Measurements from ENCODE around the gene PAOX. TPM values are rescaled to one million over a fixed set of nuclear protein-coding genes. Genes with fewer than 3 reads are reported as not detected.

Gene PAOX
- total RNA-seq, 3 donors from 2014 or later: 7.5 to 9.3 (median 8.3) TPM

DNA sequence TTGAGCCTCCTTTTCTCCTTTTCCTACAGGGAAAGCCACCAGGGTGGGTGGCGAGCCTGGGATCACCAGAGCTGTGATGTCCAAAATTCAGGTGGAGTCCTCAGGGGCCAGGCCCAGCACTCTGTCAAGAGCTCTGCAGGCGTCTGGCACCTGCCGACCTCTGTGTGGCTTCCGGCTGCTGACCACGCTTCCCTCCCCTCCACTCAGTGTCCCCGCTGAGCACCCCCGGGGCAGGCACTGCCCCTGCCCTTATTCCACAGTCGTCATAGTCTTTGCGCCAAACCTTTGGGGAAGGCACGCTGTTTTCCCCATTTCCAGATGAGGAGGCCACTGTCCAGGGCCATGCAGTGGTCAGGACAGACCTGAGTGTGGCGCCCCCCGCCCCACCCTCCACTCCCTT is 22.4 kb downstream of the PAOX start:
- Histone ChIP-seq H3K36me3 (ENCODE audit: low read depth) (peaks cover 8% of the 10 kb centered on the region), H3K9me3 (no peaks in the 10 kb centered on the region), H3K4me3 (no peak overlapping the region), H3K4me1 (ENCODE audit: low read depth) (no peaks in the 10 kb centered on the region)
- intact Hi-C loops (cut with DNase I, micrococcal nuclease): no loop called here
- TF ChIP-seq, protein P1, sequence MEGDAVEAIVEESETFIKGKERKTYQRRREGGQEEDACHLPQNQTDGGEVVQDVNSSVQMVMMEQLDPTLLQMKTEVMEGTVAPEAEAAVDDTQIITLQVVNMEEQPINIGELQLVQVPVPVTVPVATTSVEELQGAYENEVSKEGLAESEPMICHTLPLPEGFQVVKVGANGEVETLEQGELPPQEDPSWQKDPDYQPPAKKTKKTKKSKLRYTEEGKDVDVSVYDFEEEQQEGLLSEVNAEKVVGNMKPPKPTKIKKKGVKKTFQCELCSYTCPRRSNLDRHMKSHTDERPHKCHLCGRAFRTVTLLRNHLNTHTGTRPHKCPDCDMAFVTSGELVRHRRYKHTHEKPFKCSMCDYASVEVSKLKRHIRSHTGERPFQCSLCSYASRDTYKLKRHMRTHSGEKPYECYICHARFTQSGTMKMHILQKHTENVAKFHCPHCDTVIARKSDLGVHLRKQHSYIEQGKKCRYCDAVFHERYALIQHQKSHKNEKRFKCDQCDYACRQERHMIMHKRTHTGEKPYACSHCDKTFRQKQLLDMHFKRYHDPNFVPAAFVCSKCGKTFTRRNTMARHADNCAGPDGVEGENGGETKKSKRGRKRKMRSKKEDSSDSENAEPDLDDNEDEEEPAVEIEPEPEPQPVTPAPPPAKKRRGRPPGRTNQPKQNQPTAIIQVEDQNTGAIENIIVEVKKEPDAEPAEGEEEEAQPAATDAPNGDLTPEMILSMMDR (IDR thresholded peaks at IDR 0.05): no peak
- DNase-seq (peak in 1 of 3 donors; percentile 50), ATAC-seq (peak; percentile 25)

DNA sequence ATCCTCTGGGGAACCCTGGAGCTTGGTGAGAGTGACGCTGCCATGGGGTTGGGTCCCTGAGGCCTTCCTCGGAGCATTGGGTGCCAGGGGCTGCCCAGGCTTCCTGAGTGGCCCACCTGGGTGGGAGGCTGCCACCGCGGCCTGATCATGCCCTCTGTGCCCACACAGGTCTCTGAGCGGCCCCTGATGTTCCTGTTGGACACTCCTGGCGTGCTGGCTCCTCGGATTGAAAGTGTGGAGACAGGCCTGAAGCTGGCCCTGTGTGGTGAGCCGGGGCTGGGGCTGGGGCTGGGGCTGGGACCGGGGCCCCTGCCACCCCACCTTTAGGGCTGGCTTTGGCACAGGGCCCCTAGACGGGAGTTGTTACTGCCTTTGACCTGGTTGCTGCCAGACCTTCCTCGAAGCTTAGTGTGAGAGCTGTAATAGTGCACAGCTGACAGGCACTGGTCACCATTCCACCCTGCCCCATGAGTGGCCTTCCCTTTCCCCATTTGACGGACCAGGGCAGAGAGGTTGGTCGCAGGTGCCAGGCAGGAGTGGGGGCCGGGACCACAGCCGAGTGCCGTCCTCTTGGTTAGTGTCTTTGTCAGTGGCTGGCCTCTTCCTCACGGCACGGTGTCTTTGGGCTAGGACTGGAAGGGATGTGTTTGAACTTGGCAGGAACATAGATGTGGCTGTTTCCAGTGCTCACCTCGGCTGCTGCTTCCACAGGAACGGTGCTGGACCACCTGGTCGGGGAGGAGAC is 23.1 kb downstream of the PAOX start:
- ATAC-seq (peak; percentile 8), DNase-seq (peak in 1 of 3 donors; percentile 43)
- no peaks in the 10 kb centered on the region for H3K4me1 ChIP-seq (ENCODE audit: low read depth)
- H3K9me3 ChIP-seq: no peaks in the 10 kb centered on the region
- H3K4me3 ChIP-seq: no peak overlapping the region
- intact Hi-C loops (cut with DNase I, micrococcal nuclease): no loop called here
- H3K36me3 ChIP-seq (ENCODE audit: low read depth): peaks cover 8% of the 10 kb centered on the region
- TF ChIP-seq, protein P1 (IDR thresholded peaks at IDR 0.05): no peak

DNA sequence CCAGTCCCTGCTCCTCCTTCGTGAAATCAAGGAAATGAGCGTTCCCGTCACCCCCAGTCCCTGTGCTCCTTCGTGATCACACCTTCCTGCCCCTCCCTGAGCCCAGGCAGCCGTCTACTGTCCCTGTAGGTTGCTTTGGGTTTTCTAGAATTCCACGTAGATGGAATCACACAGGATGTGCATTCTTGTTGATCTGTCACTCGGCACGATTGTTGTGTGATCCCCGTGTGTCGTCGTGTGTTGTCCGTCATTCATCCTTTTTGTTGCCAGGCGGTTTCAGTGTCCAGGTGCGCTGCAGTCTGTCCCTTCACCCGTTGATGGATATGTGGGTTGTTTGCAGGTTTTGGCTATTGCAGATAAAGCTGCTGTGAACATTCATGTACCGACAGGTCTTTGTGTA is 24.3 kb downstream of the PAOX start:
- ATAC-seq (no peak), DNase-seq (no peak)
- Histone ChIP-seq H3K9me3 (no peaks in the 10 kb centered on the region), H3K4me3 (no peak overlapping the region), H3K4me1 (ENCODE audit: low read depth) (no peaks in the 10 kb centered on the region), H3K36me3 (ENCODE audit: low read depth) (peaks cover 8% of the 10 kb centered on the region)
- TF ChIP-seq, protein P1 (IDR thresholded peaks at IDR 0.05): no peak
- intact Hi-C loops (cut with DNase I, micrococcal nuclease): no loop called here

GRCh38 chr10:133403784-133404183 is 24.7 kb downstream of the PAOX start:
- no peak for ATAC-seq
- intact Hi-C loops (cut with DNase I, micrococcal nuclease): no loop called here
- TF ChIP-seq, protein P1 (IDR thresholded peaks at IDR 0.05): no peak
- Histone ChIP-seq H3K9me3 (no peaks in the 10 kb centered on the region), H3K36me3 (ENCODE audit: low read depth) (peaks cover 8% of the 10 kb centered on the region), H3K4me1 (ENCODE audit: low read depth) (no peaks in the 10 kb centered on the region), H3K4me3 (no peak overlapping the region)
- no peak for DNase-seq

DNA sequence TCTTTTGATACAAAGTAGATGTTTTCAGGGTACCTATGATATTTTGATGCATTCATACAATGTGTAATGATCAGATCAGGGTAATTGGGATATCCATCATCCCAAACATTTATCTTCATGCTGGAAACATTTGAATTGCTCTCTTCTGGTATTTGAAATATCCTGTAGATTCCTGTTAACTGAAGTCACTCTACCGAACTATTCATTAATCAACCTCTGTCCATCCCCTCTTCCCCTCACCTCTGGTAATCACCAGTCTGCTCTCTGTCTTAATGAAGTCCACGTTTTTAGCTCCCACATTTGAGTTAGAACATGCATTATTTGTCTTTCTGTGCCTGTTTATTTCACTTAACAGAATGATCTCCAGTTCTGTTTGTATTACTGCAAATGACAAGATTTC is 26.2 kb downstream of the PAOX start:
- Histone ChIP-seq H3K4me3 (no peak overlapping the region), H3K9me3 (no peaks in the 10 kb centered on the region), H3K36me3 (ENCODE audit: low read depth) (no peaks in the 10 kb centered on the region), H3K4me1 (ENCODE audit: low read depth) (no peaks in the 10 kb centered on the region)
- TF ChIP-seq, protein P1 (IDR thresholded peaks at IDR 0.05): no peak
- intact Hi-C loops (cut with DNase I, micrococcal nuclease): no loop called here
- DNase-seq: no peak
- ATAC-seq: no peak
